ENCODE measurements around the gene KCNMA1. TPM values are rescaled to one million over a fixed set of nuclear protein-coding genes. Genes with fewer than 3 reads are reported as not detected.

KCNMA1 gene
- total RNA-seq, 1 experiment from 2014 or later, result 20.7 TPM

GRCh38 chr10:77204171-77204570 lies 433.4 kb downstream of the KCNMA1 start:
- Histone ChIP-seq H3K4me1 (peaks cover 19% of the 10 kb centered on the region), H3K27me3 (replicated peaks; ENCODE audit: control insufficient read depth, insufficient read depth, low read length) (no peaks in the 10 kb centered on the region), H3K9me3 (peaks cover 12% of the 10 kb centered on the region), H3K36me3 (ENCODE audit: control insufficient read depth, insufficient read depth, low read length) (no peaks in the 10 kb centered on the region), H3K4me3 (ENCODE audit: low read depth, low read length) (no peak overlapping the region)
- no peak overlapping the region for H3K27ac Mint-ChIP-seq (ENCODE audit: unreplicated experiment)
- H3K9me3 Mint-ChIP-seq (ENCODE audit: unreplicated experiment), result peaks cover 25% of the 10 kb centered on the region
- intact Hi-C loops (cut with micrococcal nuclease; ENCODE audit: unreplicated experiment), result no loop called here
- no peak for DNase-seq
- TF ChIP-seq CTCF (IDR thresholded peaks at IDR 0.05; ENCODE audit: insufficient read depth in 1 of 2, low read depth in 1 of 2, low read length in 1 of 2, severe bottlenecking in 1 of 2, unreplicated experiment in 1 of 2), result no peak
- H3K4me1 Mint-ChIP-seq (ENCODE audit: low read depth, unreplicated experiment), result peaks cover 24% of the 10 kb centered on the region
- ChIA-PET CTCF (no interaction called here), POLR2A (no interaction called here)
- no peaks in the 10 kb centered on the region for H3K27me3 Mint-ChIP-seq (ENCODE audit: insufficient read depth, unreplicated experiment)
- no peak overlapping the region for H3K4me3 Mint-ChIP-seq (ENCODE audit: unreplicated experiment)
- BruUV-seq (replicated peaks), result no TSS peak
- no peaks in the 10 kb centered on the region for H3K36me3 Mint-ChIP-seq (ENCODE audit: insufficient read depth, unreplicated experiment)

- CTCF ChIA-PET, result no interaction called here
- H3K9me3 ChIP-seq, result peaks cover 12% of the 10 kb centered on the region
- H3K4me1 Mint-ChIP-seq (ENCODE audit: low read depth, unreplicated experiment), result peaks cover 21% of the 10 kb centered on the region
- TF ChIP-seq CTCF (IDR thresholded peaks at IDR 0.05; ENCODE audit: insufficient read depth in 1 of 2, low read depth in 1 of 2, low read length in 1 of 2, severe bottlenecking in 1 of 2, unreplicated experiment in 1 of 2), result no peak
- no peaks in the 10 kb centered on the region for H3K27me3 ChIP-seq (replicated peaks; ENCODE audit: control insufficient read depth, insufficient read depth, low read length)
- H3K27ac Mint-ChIP-seq (ENCODE audit: unreplicated experiment), result no peak overlapping the region
- no peak for DNase-seq
- H3K27me3 Mint-ChIP-seq (ENCODE audit: insufficient read depth, unreplicated experiment), result no peaks in the 10 kb centered on the region
- H3K36me3 Mint-ChIP-seq (ENCODE audit: insufficient read depth, unreplicated experiment), result no peaks in the 10 kb centered on the region
- H3K4me3 Mint-ChIP-seq (ENCODE audit: unreplicated experiment), result no peak overlapping the region
- POLR2A ChIA-PET, result no interaction called here
- H3K9me3 Mint-ChIP-seq (ENCODE audit: unreplicated experiment), result peaks cover 25% of the 10 kb centered on the region
- no peaks in the 10 kb centered on the region for H3K36me3 ChIP-seq (ENCODE audit: control insufficient read depth, insufficient read depth, low read length)
- intact Hi-C loops (cut with micrococcal nuclease; ENCODE audit: unreplicated experiment), result no loop called here
- BruUV-seq (replicated peaks), result no TSS peak
- H3K4me1 ChIP-seq, result peaks cover 11% of the 10 kb centered on the region
- no peak overlapping the region for H3K4me3 ChIP-seq (ENCODE audit: low read depth, low read length)
Observed at GRCh38 chr10:77202857-77203256, 434.8 kb downstream of the KCNMA1 start.

GRCh38 chr10:77201135-77202106 lies 436.2 kb downstream of the KCNMA1 start:
- Histone ChIP-seq H3K4me1 (no peaks in the 10 kb centered on the region), H3K27me3 (replicated peaks; ENCODE audit: control insufficient read depth, insufficient read depth, low read length) (no peaks in the 10 kb centered on the region), H3K9me3 (peaks cover 8% of the 10 kb centered on the region; the same call in 1 of the 2 replicates), H3K36me3 (ENCODE audit: control insufficient read depth, insufficient read depth, low read length) (no peaks in the 10 kb centered on the region), H3K4me3 (ENCODE audit: low read depth, low read length) (no peak overlapping the region)
- peaks cover 21% of the 10 kb centered on the region for H3K9me3 Mint-ChIP-seq (ENCODE audit: unreplicated experiment)
- no peaks in the 10 kb centered on the region for H3K27me3 Mint-ChIP-seq (ENCODE audit: insufficient read depth, unreplicated experiment)
- no peak for TF ChIP-seq CTCF (IDR thresholded peaks at IDR 0.05; ENCODE audit: insufficient read depth in 1 of 2, low read depth in 1 of 2, low read length in 1 of 2, severe bottlenecking in 1 of 2, unreplicated experiment in 1 of 2)
- H3K36me3 Mint-ChIP-seq (ENCODE audit: insufficient read depth, unreplicated experiment), result no peaks in the 10 kb centered on the region
- CTCF ChIA-PET, result no interaction called here
- POLR2A ChIA-PET, result no interaction called here
- no TSS peak for BruUV-seq (replicated peaks)
- no peak overlapping the region for H3K27ac Mint-ChIP-seq (ENCODE audit: unreplicated experiment)
- H3K4me1 Mint-ChIP-seq (ENCODE audit: low read depth, unreplicated experiment), result peaks cover 11% of the 10 kb centered on the region
- intact Hi-C loops (cut with micrococcal nuclease; ENCODE audit: unreplicated experiment), result no loop called here
- no peak for DNase-seq
- no peak overlapping the region for H3K4me3 Mint-ChIP-seq (ENCODE audit: unreplicated experiment)
